Endothelial cell of umbilical vein (primary cell): ENCODE results near the gene CLEC20A.

Experiments used
- EZH2 ChIP-seq: IDR thresholded peaks from 2 replicates; pipeline ENCODE4 v1.6.1; 2012; ENCODE audit warnings: borderline replicate concordance, low read depth, mild to moderate bottlenecking, moderate library complexity, low read length, inconsistent platforms; ENCODE audit not compliant: severe bottlenecking
- FOS ChIP-seq: IDR thresholded peaks from 2 replicates; pipeline ENCODE4 v1.6.1; 2011; ENCODE audit warnings: mild to moderate bottlenecking, low read length, moderate library complexity, borderline replicate concordance; ENCODE audit not compliant: insufficient read depth
- JUN ChIP-seq: IDR thresholded peaks from 2 replicates; pipeline ENCODE4 v1.6.1; 2011; ENCODE audit warnings: borderline replicate concordance, low read depth; ENCODE audit not compliant: insufficient read length, insufficient read depth
- MAX ChIP-seq: IDR thresholded peaks from 2 replicates; pipeline ENCODE4 v1.6.1; 2011; ENCODE audit not compliant: insufficient read depth, insufficient read length
- POLR2A ChIP-seq: IDR thresholded peaks from 2 replicates; pipeline ENCODE4 v1.6.1; 2012; ENCODE audit warnings: low read depth, mild to moderate bottlenecking, control low read depth, low read length
- POLR2AphosphoS5 ChIP-seq: IDR thresholded peaks from 2 replicates; pipeline ENCODE4 v1.6.1; 2012; ENCODE audit warnings: low read depth, mild to moderate bottlenecking, control low read depth, low read length, moderate library complexity; ENCODE audit not compliant: insufficient read depth
- TF ChIP-seq, protein P1 (sequence below), 2 donors: IDR thresholded peaks; 1 replicate in 1 of 2; 2 replicates in 1 of 2; pipeline ENCODE4 v1.5.1; 2011; ENCODE audit warnings: low read length in 2 of 2, mild to moderate bottlenecking in 2 of 2, moderate library complexity in 2 of 2, control low read depth in 1 of 2, inconsistent platforms in 1 of 2, low read depth in 1 of 2; ENCODE audit not compliant: insufficient read depth in 1 of 2; ENCODE audit errors: extremely low read depth in 1 of 2

GRCh38 chr1:178532392-178532791, 35.6 kb upstream of the CLEC20A start:
- no peak for TF ChIP-seq POLR2A
- TF ChIP-seq, protein P1, sequence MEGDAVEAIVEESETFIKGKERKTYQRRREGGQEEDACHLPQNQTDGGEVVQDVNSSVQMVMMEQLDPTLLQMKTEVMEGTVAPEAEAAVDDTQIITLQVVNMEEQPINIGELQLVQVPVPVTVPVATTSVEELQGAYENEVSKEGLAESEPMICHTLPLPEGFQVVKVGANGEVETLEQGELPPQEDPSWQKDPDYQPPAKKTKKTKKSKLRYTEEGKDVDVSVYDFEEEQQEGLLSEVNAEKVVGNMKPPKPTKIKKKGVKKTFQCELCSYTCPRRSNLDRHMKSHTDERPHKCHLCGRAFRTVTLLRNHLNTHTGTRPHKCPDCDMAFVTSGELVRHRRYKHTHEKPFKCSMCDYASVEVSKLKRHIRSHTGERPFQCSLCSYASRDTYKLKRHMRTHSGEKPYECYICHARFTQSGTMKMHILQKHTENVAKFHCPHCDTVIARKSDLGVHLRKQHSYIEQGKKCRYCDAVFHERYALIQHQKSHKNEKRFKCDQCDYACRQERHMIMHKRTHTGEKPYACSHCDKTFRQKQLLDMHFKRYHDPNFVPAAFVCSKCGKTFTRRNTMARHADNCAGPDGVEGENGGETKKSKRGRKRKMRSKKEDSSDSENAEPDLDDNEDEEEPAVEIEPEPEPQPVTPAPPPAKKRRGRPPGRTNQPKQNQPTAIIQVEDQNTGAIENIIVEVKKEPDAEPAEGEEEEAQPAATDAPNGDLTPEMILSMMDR (IDR thresholded peaks at IDR 0.05; ENCODE audit: extremely low read depth in 1 of 2, insufficient read depth in 1 of 2, low read depth in 1 of 2, low read length in 2 of 2) = peak; percentile 87 to 89
- TF ChIP-seq POLR2AphosphoS5 = no peak
- TF ChIP-seq EZH2 = no peak
- no peak for TF ChIP-seq JUN
- TF ChIP-seq MAX = no peak
- TF ChIP-seq FOS = no peak
